Vagina (tissue), 2 donors: Measurements from ENCODE around the gene CABLES2. TPM values are rescaled to one million over a fixed set of nuclear protein-coding genes. Genes with fewer than 3 reads are reported as not detected.

Source experiments
- DNase-seq, 2 donors: peaks; one replicate each; pipeline ENCODE4 v3.0.0-alpha.2; 2017; ENCODE audit errors: extremely low spot score in 2 of 2
- H3K27ac ChIP-seq: fragments of 200-600 bp; sonication (generic); one replicate; pipeline ENCODE4 v1.5.1; 2019
- H3K27me3 ChIP-seq: fragments of 200-600 bp; sonication (generic); one replicate; pipeline ENCODE4 v1.5.1; 2019
- H3K36me3 ChIP-seq, 2 donors: fragments of 200-600 bp; sonication (generic); one replicate each; pipeline ENCODE4 v1.5.1; 2017 to 2019
- H3K4me1 ChIP-seq: fragments of 200-600 bp; sonication (generic); one replicate; pipeline ENCODE4 v1.5.1; 2019
- H3K4me3 ChIP-seq, 2 donors: fragments of 200-600 bp; sonication (generic); 1 replicate in 1 of 2; 2 replicates in 1 of 2; pipeline ENCODE4 v1.5.1; 2016 to 2019
- H3K9me3 ChIP-seq: fragments of 200-600 bp; sonication (generic); one replicate; pipeline ENCODE4 v1.5.1; 2019
- CTCF ChIP-seq, 3 experiments: fragments of 450-650 bp in 2 of 3; fragments of 200-600 bp in 1 of 3; sonication (generic) in 1 of 3; IDR thresholded peaks; one replicate each; pipeline ENCODE4 v1.5.1; 2017 to 2019; ENCODE audit warnings: antibody characterized with exemption in 3 of 3, mild to moderate bottlenecking in 2 of 3, moderate library complexity in 2 of 3
- POLR2A ChIP-seq, 2 donors: fragments of 450-650 bp; IDR thresholded peaks; one replicate each; pipeline ENCODE4 v1.6.1; 2017; ENCODE audit warnings: antibody characterized with exemption in 2 of 2, mild to moderate bottlenecking in 2 of 2, moderate library complexity in 2 of 2
- POLR2AphosphoS5 ChIP-seq, 2 donors: sonication (generic); formaldehyde crosslinking; IDR thresholded peaks; one replicate each; pipeline ENCODE4 v1.9.0; 2017; ENCODE audit warnings: antibody characterized with exemption in 2 of 2, mild to moderate bottlenecking in 2 of 2, low read depth in 1 of 2; ENCODE audit not compliant: insufficient read depth in 1 of 2
- intact Hi-C: fragments of 100-400 bp; cut with DNase I; formaldehyde crosslinking; loops from one replicate; pipeline ENCODE4 v1.15.1; 2023
- total RNA-seq: library from RNA; depleted of rRNA; stranded (reverse); fragments of >200 nt; gene quantifications from one replicate; pipeline ENCODE4 v1.2.3, GENCODE V29; 2016

CABLES2 gene
- total RNA-seq, 1 donor from 2014 or later = 1.5 TPM

GRCh38 chr20:62370115-62370806 lies 36.8 kb downstream of the CABLES2 start:
- DNase-seq = no peak
- Histone ChIP-seq H3K4me1 (peaks cover 70% of the 10 kb centered on the region), H3K27ac (peak overlapping the region; percentile 82), H3K27me3 (no peaks in the 10 kb centered on the region), H3K9me3 (no peaks in the 10 kb centered on the region), H3K36me3 (no peaks in the 10 kb centered on the region), H3K4me3 (no peak overlapping the region)
- intact Hi-C loops = no loop called here
- TF ChIP-seq POLR2A (IDR thresholded peaks at IDR 0.05) (no peak), POLR2AphosphoS5 (IDR thresholded peaks at IDR 0.05; ENCODE audit: insufficient read depth in 1 of 2, low read depth in 1 of 2) (no peak), CTCF (IDR thresholded peaks at IDR 0.05) (no peak)

- TF ChIP-seq POLR2A (IDR thresholded peaks at IDR 0.05) = no peak
- no peak for TF ChIP-seq CTCF (IDR thresholded peaks at IDR 0.05)
- H3K36me3 ChIP-seq = no peaks in the 10 kb centered on the region
- no peak overlapping the region for H3K4me3 ChIP-seq
- H3K27ac ChIP-seq = peak overlapping the region; percentile 82
- DNase-seq = no peak
- H3K9me3 ChIP-seq = no peaks in the 10 kb centered on the region
- peaks cover 70% of the 10 kb centered on the region for H3K4me1 ChIP-seq
- intact Hi-C loops = no loop called here
- H3K27me3 ChIP-seq = no peaks in the 10 kb centered on the region
These were observed 37.3 kb downstream of the CABLES2 start for GRCh38 chr20:62369815-62370114.

DNA sequence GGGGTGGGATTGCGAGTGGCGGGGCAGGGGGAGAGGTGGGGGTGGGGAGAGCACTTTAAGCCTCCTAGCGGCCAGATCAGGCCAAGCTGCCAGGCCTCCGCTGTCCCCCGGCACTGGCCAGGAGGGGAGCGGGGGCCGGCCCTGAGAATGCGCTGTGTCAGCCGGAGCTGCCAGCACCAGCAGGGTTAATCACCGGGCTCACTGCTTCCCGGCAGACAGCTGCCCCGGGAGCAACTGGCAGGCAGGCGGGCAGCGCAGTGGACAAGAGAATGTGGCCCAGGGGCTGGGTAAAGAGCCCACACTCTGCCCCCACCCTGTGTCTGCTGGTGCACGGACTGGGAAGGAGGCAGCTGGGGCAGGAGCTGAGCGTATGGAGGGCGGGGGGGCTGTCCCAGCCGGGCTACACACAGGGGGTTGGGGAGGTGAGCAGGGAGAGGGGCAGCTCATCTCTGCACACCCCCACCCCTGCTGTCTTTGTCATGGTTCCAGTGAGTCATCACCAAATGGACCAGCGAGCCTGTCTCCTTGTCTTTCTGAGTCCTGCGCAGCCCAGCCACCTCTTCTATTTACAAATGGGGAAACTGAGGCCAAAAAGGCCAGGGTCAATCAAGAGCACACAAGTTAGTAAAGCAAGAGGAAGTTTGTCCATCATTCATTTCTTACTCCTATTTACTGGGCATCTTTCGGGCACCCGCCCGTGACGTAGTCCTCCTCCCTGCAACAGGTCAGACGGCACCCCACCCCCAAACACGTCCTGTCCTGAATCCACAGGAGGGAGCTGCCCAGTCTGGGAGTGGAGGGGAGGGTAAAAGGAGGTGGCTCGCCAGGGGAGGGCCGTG lies 37.9 kb downstream of the CABLES2 start:
- Histone ChIP-seq H3K27me3 (no peaks in the 10 kb centered on the region), H3K4me1 (peaks cover 71% of the 10 kb centered on the region)

DNA sequence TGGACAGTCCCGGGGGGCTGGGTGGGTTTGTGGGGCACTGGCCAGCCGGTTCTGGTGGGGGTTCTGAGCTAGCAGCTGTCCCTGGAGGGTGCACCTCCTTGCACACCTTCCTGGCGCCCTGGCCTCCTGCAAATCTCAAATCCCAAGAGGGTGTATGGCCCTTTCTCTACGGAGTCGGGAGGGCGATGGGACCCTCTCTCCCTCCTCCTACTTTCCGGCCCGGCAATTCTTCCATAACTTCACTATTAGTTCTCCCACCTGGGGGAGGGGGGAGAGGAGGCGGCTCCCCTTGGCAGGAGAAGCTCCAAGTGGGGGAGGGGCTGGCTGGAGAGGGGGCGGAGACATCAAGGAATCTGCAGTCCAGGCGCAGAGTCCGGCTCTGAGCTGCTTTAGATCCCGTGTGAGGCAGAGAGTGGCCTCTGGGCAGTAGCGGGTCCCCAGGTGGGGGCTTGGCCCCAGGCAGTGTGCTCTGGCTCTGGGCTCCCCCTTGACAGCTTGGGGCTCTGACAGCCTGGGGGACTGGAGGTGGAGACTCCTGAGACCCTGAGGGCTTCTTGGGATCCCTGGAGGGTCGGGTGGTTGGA lies 38.6 kb downstream of the CABLES2 start:
- Histone ChIP-seq H3K36me3 (no peaks in the 10 kb centered on the region), H3K27ac (peak overlapping the region; percentile 82), H3K4me1 (peaks cover 76% of the 10 kb centered on the region), H3K4me3 (peak overlapping the region; percentile 61), H3K27me3 (no peaks in the 10 kb centered on the region), H3K9me3 (no peaks in the 10 kb centered on the region)
- intact Hi-C loops = no loop called here
- TF ChIP-seq POLR2AphosphoS5 (IDR thresholded peaks at IDR 0.05; ENCODE audit: insufficient read depth in 1 of 2, low read depth in 1 of 2) (no peak), CTCF (IDR thresholded peaks at IDR 0.05) (no peak), POLR2A (IDR thresholded peaks at IDR 0.05) (no peak)
- DNase-seq = no peak

More for the DNA sequence above, 37.9 kb downstream of the CABLES2 start:
- no peaks in the 10 kb centered on the region for H3K9me3 ChIP-seq
- TF ChIP-seq POLR2A (IDR thresholded peaks at IDR 0.05) = no peak
- TF ChIP-seq CTCF (IDR thresholded peaks at IDR 0.05) = no peak
- no peak for TF ChIP-seq POLR2AphosphoS5 (IDR thresholded peaks at IDR 0.05; ENCODE audit: insufficient read depth in 1 of 2, low read depth in 1 of 2)
- intact Hi-C loops = no loop called here
- no peaks in the 10 kb centered on the region for H3K36me3 ChIP-seq
- peak overlapping the region; percentile 82 for H3K27ac ChIP-seq
- peak overlapping the region; percentile 61 for H3K4me3 ChIP-seq
- no peak for DNase-seq
